GM12878 (cell line): ENCODE results near the gene FBXW12. TPM values are rescaled to one million over a fixed set of nuclear protein-coding genes. Genes with fewer than 3 reads are reported as not detected.

ENCODE experiments used
- ATAC-seq: fragments of 200-7000 bp; cut with Tn5 transposase; 3 replicates; pipeline ENCODE4 v1.9.1; 2020; ENCODE audit warnings: mild to moderate bottlenecking, moderate library complexity
- BruUV-seq: library from RNA; stranded (reverse); fragments of 400-500 nt; replicated peaks from 2 replicates; lab custom pipeline; 2021; lab: Mats Ljungman, UMichigan
- CTCF ChIA-PET: fragments of 300-600 bp; sonication (Branson Sonifier 250); formaldehyde crosslinking; extraction: SDS; loops from one replicate; lab custom pipeline; 2021; ENCODE audit warnings: inconsistent platforms; lab: Yijun Ruan, JAX
- POLR2A ChIA-PET: fragments of 350-600 bp; formaldehyde crosslinking; extraction: SDS; loops from one replicate; lab custom pipeline; 2021; ENCODE audit warnings: inconsistent platforms; lab: Charles Lee
- RAD21 ChIA-PET: fragments of 300-600 bp; sonication (Branson Sonifier 250); formaldehyde crosslinking; loops from one replicate; lab custom pipeline; 2023; ENCODE audit warnings: antibody characterized with exemption; ENCODE audit not compliant: unreplicated experiment; lab: Charles Lee
- SMC1A ChIA-PET: fragments of 300-600 bp; sonication (Branson Sonifier 250); formaldehyde crosslinking; loops from one replicate; lab custom pipeline; 2023; ENCODE audit not compliant: unreplicated experiment, uncharacterized antibody; lab: Charles Lee
- DNase-seq: peaks from one replicate; pipeline ENCODE4 v3.0.0-alpha.2; 2011; ENCODE audit warnings: low read depth, low spot score
- FAIRE-seq: peaks from 3 replicates; lab custom pipeline; 2011; peaks lifted over from hg19 to GRCh38; lab: Jason Lieb, UNC
- H2AFZ ChIP-seq: 2 replicates; pipeline ENCODE4 v1.6.0; 2011; ENCODE audit warnings: low read depth, low read length, control low read depth; ENCODE audit not compliant: control insufficient read depth
- H3K27ac ChIP-seq: 2 replicates; pipeline ENCODE4 v1.5.1; 2011; ENCODE audit warnings: control low read depth; ENCODE audit not compliant: control insufficient read depth, insufficient read depth
- H3K27me3 ChIP-seq, 2 experiments: replicated peaks in 1 of 2; 2 replicates each; pipeline versions ENCODE4 v1.6.0 to v1.6.1; 2011; ENCODE audit warnings: low read length in 1 of 2; ENCODE audit not compliant: control insufficient read depth in 2 of 2, insufficient read depth in 2 of 2
- H3K36me3 ChIP-seq, 2 experiments: 2 replicates each; pipeline ENCODE4 v1.5.1; 2011; ENCODE audit warnings: low read length in 1 of 2; ENCODE audit not compliant: control insufficient read depth in 2 of 2, insufficient read depth in 2 of 2
- H3K4me1 ChIP-seq: 2 replicates; pipeline ENCODE4 v1.6.1; 2011; ENCODE audit warnings: mild to moderate bottlenecking, low read length, moderate library complexity, mixed read lengths; ENCODE audit not compliant: control insufficient read depth, insufficient read depth
- H3K4me2 ChIP-seq: 2 replicates; pipeline ENCODE4 v1.6.0; 2011; ENCODE audit warnings: control low read depth; ENCODE audit not compliant: control insufficient read depth, insufficient read depth
- H3K4me3 ChIP-seq: fragments of 200-600 bp; sonication (generic); 2 replicates; pipeline ENCODE4 v1.5.1; 2016
- H3K79me2 ChIP-seq: 2 replicates; pipeline ENCODE4 v1.6.0; 2011; ENCODE audit warnings: low read length; ENCODE audit not compliant: control insufficient read depth, insufficient read depth
- H3K9ac ChIP-seq: 2 replicates; pipeline ENCODE4 v1.8.0; 2011; ENCODE audit warnings: low read length, control low read depth, mixed read lengths; ENCODE audit not compliant: control insufficient read depth, insufficient read depth
- H3K9me3 ChIP-seq: replicated peaks from 3 replicates; pipeline ENCODE4 v1.5.1; 2011; ENCODE audit warnings: mild to moderate bottlenecking, low read length; ENCODE audit not compliant: control insufficient read depth, insufficient read depth
- H4K20me1 ChIP-seq: 2 replicates; pipeline ENCODE4 v1.6.0; 2011; ENCODE audit not compliant: control insufficient read depth, insufficient read depth
- BRCA1 ChIP-seq: IDR thresholded peaks from 2 replicates; pipeline ENCODE4 v1.6.1; 2011; ENCODE audit warnings: low read depth, low read length, improper control_type of control experiment
- GATAD2B ChIP-seq: fragments of 450-650 bp; conservative IDR thresholded peaks from 2 replicates; pipeline ENCODE4 v1.6.1; 2017; ENCODE audit warnings: low read depth, mild to moderate bottlenecking, moderate library complexity
- HCFC1 ChIP-seq: fragments of 150-350 bp; IDR thresholded peaks from 2 replicates; pipeline ENCODE4 v1.6.1; 2014; ENCODE audit warnings: low read length
- MYC ChIP-seq: IDR thresholded peaks from 2 replicates; pipeline ENCODE4 v1.6.1; 2011; ENCODE audit warnings: mild to moderate bottlenecking, low read length, moderate library complexity, inconsistent platforms; ENCODE audit not compliant: insufficient read depth, insufficient replicate concordance, insufficient read length, severe bottlenecking
- NFYA ChIP-seq: IDR thresholded peaks from 2 replicates; pipeline ENCODE4 v1.6.1; 2011; ENCODE audit warnings: low read depth, mild to moderate bottlenecking, low read length, improper control_type of control experiment, borderline replicate concordance
- RAD51 ChIP-seq: fragments of 450-650 bp; IDR thresholded peaks from 2 replicates; pipeline ENCODE4 v1.6.1; 2016; ENCODE audit warnings: moderate library complexity, mild to moderate bottlenecking, inconsistent platforms
- SMARCA5 ChIP-seq: fragments of 450-650 bp; IDR thresholded peaks from 2 replicates; pipeline ENCODE4 v1.6.1; 2017; ENCODE audit warnings: mild to moderate bottlenecking
- STAT3 ChIP-seq: IDR thresholded peaks from 2 replicates; pipeline ENCODE4 v1.6.1; 2011; ENCODE audit warnings: low read depth, low read length, improper control_type of control experiment
- WGBS: methylation state at CpG from one replicate; pipeline ENCODE4 v1.1.6; 2016; ENCODE audit warnings: low lambda C conversion rate; ENCODE audit not compliant: insufficient replicate concordance, insufficient coverage; ENCODE audit errors: missing lambda C conversion rate; 5-methylcytosine and 5-hydroxymethylcytosine counted together
- in situ Hi-C: fragments of 300-500 bp; cut with MboI; formaldehyde crosslinking; loops from 9 replicates; pipeline ENCODE4 v1.14.3; 2018; ENCODE audit warnings: mixed read lengths
- intact Hi-C: fragments of 100-400 bp; cut with micrococcal nuclease; formaldehyde crosslinking; loops from one replicate; pipeline ENCODE4 v1.14.2; 2022; ENCODE audit not compliant: unreplicated experiment
- polyA plus RNA-seq, 11 experiments: library from polyadenylated mRNA; depleted of rRNA in 4 of 11; unstranded in 6 of 11; stranded (reverse) in 5 of 11; fragments of >200 nt; fragmentation: Nextera tagmentation in 4 of 11; fragmentation: Illumina TruSeq in 1 of 11; extraction: Ambion mirVana in 4 of 11; extraction: Trizol in 1 of 11; gene quantifications; 1 replicate in 1 of 11; 2 replicates in 10 of 11; pipeline versions ENCODE4 v1.2.1 to v1.2.3, GENCODE V29; 2011 to 2016; ENCODE audit warnings: inconsistent platforms in 2 of 11, missing spikeins in 2 of 11, low read depth in 1 of 11
- total RNA-seq, 4 experiments: library from RNA; depleted of rRNA in 3 of 4; stranded (reverse); fragments of >200 nt in 3 of 4; fragmentation: Illumina TruSeq in 1 of 4; extraction: Trizol in 1 of 4; gene quantifications; 2 replicates each; pipeline versions ENCODE4 v1.2.1 to v1.2.3, GENCODE V29; 2013 to 2021
- TF ChIP-seq, protein P1 (sequence below): IDR thresholded peaks from 2 replicates; pipeline ENCODE4 v1.6.1; 2011; ENCODE audit warnings: borderline replicate concordance, low read depth, mild to moderate bottlenecking, moderate library complexity, mixed read lengths, low read length; ENCODE audit not compliant: insufficient read depth; ENCODE audit errors: extremely low read length
- TF ChIP-seq, protein P2 (sequence below): IDR thresholded peaks from 2 replicates; pipeline ENCODE4 v1.6.1; 2011; ENCODE audit warnings: low read depth, mild to moderate bottlenecking, low read length, moderate library complexity, borderline replicate concordance; ENCODE audit errors: extremely low read depth
- TF ChIP-seq, protein P3 (sequence below): IDR thresholded peaks from 2 replicates; pipeline ENCODE4 v1.6.1; 2011; ENCODE audit warnings: mild to moderate bottlenecking, low read depth, low read length, moderate library complexity; ENCODE audit not compliant: insufficient replicate concordance

FBXW12 gene
- total and polyA plus RNA-seq, 10 of the 15 experiments (the other 5 are each of a cell fraction or from before 2014, with no cell fraction given) = 0.04 to 0.18 (median 0.12) TPM; not detected in 4

DNA sequence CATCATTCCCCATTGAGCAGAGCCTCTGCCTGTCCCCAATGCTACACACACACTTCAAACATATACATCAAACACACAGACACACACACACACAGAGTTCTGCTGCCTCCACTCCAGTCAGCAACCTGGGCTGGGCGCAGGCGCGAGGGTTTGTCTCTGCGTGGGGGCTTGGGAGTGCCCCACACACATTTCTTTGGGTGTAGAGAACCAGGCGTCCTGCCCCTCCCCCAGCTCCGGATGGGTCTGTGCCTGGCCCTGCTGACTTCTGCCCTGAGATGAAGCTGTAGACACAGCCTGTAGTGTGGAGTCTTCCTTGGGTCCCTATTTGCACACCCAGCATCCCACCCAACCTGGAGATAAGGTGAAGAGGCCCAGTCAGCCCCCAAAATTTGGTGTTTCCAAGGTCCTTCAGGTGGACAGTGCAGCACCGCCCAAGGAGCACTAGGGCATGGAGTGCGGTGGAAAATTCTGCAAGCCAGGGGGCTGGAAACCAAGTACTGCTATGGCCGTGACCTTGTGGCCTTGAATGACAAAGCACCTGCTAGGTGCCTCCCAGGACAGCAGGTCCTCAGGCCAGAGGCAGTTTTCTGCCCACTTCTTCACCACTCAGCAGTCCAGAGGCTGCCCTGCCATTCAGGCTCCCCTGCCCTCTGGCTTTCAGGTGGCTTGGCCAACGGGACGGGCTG lies 26.8 kb downstream of the FBXW12 start:
- Histone ChIP-seq H3K9ac (no peak overlapping the region), H3K36me3 (no peaks in the 10 kb centered on the region), H3K27me3 (no peaks in the 10 kb centered on the region), H2AFZ (no peak overlapping the region), H3K9me3 (no peaks in the 10 kb centered on the region), H3K79me2 (no peaks in the 10 kb centered on the region), H3K4me2 (no peak overlapping the region), H4K20me1 (no peaks in the 10 kb centered on the region), H3K4me1 (no peaks in the 10 kb centered on the region), H3K27ac (no peak overlapping the region), H3K4me3 (no peak overlapping the region)
- RAD21 ChIA-PET = interaction anchor here (1.0 to 5.9 kb wide), 5 partner anchors 38 to 205 kb away, joined by 3 to 259 read pairs (median 5); partner anchors contain the start of genes CCDC51 and TMA7
- no TSS peak for BruUV-seq
- no peak for TF ChIP-seq NFYA
- TF ChIP-seq, protein P1, sequence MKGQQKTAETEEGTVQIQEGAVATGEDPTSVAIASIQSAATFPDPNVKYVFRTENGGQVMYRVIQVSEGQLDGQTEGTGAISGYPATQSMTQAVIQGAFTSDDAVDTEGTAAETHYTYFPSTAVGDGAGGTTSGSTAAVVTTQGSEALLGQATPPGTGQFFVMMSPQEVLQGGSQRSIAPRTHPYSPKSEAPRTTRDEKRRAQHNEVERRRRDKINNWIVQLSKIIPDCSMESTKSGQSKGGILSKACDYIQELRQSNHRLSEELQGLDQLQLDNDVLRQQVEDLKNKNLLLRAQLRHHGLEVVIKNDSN = no peak
- no peak for TF ChIP-seq RAD51
- TF ChIP-seq SMARCA5 = no peak
- no peak for TF ChIP-seq GATAD2B
- no peak for TF ChIP-seq BRCA1
- TF ChIP-seq, protein P2, sequence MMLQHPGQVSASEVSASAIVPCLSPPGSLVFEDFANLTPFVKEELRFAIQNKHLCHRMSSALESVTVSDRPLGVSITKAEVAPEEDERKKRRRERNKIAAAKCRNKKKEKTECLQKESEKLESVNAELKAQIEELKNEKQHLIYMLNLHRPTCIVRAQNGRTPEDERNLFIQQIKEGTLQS = no peak
- TF ChIP-seq, protein P3, sequence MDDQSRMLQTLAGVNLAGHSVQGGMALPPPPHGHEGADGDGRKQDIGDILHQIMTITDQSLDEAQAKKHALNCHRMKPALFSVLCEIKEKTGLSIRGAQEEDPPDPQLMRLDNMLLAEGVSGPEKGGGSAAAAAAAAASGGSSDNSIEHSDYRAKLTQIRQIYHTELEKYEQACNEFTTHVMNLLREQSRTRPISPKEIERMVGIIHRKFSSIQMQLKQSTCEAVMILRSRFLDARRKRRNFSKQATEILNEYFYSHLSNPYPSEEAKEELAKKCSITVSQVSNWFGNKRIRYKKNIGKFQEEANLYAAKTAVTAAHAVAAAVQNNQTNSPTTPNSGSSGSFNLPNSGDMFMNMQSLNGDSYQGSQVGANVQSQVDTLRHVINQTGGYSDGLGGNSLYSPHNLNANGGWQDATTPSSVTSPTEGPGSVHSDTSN = no peak
- no peak for TF ChIP-seq MYC
- TF ChIP-seq HCFC1 = no peak
- no peak for TF ChIP-seq STAT3
- ATAC-seq (no peak), DNase-seq (no peak), FAIRE-seq (no peak)
- CTCF ChIA-PET = interaction anchor here (0.9 to 22.0 kb wide), 5 partner anchors 37 to 204 kb away, joined by 3 to 757 read pairs (median 23); partner anchors contain the start of genes CCDC51 and TMA7
- intact Hi-C loops = no loop called here
- POLR2A ChIA-PET = no interaction called here
- SMC1A ChIA-PET = interaction anchor here (2.4 to 8.0 kb wide), 3 partner anchors 37 to 124 kb away, joined by 12 to 287 read pairs (median 33); partner anchors contain the start of genes CCDC51 and TMA7
- 31% methylated on average over 11 of the region's 11 CpGs for WGBS
- in situ Hi-C loops = no loop called here
